Islet precursor cell (in vitro differentiated cells): ENCODE data around the gene FOXO1.

Source experiments
- DNase-seq: peaks from one replicate; pipeline ENCODE4 v3.0.0-alpha.2; 2018

FOXO1 gene

DNA sequence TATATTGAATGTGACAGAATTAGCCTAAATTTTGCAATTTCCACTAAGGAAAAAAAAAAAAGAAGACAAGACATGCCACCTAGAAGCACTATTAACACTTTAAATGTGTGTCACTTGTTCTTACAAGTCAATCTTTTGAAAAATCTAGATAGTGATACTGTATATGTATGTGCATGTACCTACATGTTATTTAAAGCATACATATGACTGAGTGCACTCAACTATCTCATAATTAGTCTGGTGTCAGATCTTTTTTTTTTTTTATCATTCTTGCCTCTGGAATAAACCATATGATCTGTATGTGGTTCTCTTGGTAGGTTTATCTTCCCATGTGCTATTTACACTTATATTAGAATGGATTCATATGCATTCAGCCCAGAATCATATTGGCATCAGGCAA, 62.3 kb downstream of the FOXO1 start:
- DNase-seq: no peak

DNA sequence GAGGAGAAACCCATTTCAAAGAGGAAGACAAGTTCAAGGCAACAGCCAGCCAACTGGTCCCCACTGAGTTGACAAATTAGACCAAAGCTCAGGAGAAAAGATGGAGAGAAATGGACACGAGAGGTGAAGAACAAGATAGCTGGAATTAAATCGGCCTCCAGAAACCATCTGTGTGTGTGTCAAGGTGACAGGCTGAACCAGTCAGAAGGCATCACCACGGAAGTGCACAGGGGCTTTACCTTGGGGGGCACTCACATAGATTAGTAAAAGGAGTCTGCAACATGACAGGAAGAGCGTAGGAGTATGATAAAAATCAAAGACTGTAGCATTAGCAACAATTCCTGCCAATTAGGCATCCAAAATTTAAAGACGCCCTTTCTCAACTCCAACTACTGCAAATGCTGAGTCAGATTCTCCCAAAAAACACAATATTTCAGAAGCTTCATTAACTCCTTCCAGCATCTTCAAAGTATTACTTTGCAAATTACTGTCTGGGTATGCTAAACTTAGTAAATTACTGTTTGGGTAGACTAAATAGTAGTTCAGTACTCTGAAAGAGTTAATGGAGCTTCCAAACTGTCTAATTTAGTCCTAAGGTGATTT, 66.2 kb downstream of the FOXO1 start:
- no peak for DNase-seq

DNA sequence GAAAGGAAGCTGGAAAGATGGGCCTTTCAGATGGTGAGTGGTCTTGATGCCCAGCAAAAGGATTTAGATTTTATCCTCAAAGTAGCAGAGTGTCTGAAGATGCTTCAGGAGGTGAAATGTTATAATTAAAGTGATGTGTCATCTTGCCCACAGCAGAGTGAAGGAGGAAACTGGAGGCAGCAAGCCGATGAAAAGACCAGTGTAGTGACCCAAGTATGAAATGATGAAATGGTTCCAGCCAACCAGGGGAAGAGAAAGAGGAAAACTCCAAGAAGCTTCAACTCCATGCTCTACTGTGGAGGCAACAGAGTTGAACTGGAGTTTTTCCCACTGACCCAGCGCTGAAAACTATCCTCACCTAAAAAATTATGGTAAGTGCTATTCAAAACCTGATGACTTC, 66.7 kb downstream of the FOXO1 start:
- no peak for DNase-seq

DNA sequence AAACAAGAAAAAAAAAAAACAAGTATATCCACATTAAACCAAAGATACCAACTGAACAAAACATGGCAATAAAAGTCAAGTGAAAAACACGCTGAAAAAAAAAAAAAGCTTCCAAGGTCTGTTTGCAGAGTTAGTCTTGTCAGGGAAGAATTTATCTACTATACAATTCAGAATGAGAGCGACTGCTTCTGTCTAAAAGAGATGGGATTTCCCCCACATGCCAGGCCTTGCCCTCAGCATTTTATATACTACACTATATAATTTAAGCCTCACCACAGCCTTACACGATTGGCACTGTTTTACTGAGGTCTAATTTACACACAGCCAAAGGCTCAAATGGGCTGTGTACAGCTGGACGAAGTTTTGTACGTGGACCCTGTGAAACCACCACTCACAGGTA, 67.3 kb downstream of the FOXO1 start:
- no peak for DNase-seq

DNA sequence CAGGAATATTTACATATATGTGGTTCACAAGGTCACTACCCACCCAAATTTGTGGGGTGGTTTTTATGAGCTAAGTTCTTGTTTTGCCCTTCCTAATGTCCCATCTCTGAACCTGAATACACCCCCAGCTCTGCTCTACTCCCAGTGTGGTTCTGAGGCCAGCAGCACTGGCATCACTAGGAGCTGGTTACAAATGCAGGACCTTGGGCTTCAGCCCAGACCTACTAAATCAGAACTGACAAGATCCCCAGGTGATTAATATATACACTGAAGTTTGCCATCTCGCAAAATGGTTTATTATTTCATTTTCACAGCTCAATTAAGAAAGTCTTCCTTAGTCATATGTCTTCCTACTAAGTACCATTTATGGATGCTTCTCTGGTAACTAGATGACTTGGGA, 67.9 kb downstream of the FOXO1 start:
- no peak for DNase-seq

DNA sequence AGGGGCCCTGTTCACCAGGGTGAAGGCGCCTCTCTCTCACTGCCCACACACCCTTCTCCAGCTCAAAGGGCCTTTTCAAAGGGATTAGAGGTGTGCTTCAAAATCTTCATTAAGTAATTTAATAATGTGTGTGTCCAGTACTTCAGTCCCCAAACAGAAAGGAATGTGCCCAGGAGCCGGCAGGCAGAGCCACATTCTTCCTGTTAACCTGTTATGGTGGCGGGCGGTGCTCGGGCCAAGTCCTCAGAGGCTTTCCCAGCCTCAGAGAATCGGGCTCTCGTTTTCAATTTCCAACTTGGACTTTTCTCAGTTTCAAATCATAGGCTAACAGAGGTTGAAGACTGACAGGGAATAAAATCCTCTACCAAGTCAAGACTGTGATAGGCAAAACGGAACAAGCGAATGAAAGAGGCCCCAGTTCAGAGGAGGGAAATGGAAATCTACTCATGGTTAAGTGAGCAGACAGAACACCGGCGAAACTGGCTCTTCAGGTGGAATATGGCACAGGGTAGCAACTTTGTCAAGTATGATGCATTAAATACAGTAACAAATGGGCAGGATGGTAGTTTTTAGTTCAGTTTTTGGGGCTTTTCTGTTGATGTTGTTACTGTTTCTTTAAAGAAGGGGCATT, 68.6 kb downstream of the FOXO1 start:
- no peak for DNase-seq

DNA sequence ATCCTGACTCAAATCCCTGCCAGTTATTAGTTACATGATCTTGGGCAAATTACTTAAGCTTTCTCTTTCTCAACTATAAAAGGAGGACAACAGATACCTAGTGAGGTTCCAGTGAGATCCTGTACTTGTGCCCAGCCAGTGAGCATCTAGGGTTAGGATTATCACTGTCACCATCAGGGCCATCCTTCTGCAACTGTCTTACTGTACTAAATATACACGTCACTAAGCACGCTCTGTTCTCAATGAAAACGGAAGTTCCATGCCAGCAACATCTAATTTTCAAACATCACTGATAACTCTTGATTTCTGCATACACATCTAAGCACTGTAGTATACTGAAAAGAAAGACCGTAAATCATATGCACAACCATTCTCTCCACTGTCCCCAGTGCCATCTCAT, 70.0 kb downstream of the FOXO1 start:
- no peak for DNase-seq

DNA sequence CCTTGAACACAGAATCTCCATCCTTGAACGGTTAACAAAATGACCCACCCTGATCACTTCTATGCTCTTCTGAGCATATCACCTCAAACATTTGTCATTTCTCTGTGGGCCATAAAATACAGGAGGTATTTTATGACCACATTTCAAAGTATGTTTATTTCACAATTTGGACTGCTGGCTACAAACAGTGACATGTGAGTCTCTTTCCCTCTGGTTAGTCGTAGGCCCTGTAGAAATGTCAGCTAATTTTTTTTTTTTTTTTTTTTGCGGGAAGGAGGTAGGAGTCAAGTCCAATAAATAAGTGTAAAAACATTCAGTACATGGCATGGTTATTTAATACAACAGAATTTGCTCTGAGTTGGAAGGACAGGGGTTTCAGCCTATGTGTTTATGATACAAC, 70.7 kb downstream of the FOXO1 start:
- DNase-seq: no peak

DNA sequence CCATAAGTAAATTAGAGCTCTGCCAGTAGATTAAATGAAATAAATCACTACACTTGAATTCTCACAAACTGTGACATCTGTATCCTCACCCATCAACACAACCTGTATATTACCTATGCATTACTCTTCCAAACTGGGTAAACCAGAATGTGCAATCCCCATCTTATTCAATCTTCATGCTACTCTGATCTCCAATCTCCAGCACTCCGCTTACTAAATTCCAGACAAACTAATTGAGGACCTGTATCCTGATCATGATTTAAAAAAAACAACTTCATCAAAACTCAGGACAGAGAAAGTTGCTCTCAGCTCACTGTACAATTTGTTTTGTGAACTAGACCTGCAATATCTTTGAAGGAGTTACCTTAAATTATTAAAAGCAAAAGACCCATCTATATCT, 74.4 kb downstream of the FOXO1 start:
- no peak for DNase-seq

DNA sequence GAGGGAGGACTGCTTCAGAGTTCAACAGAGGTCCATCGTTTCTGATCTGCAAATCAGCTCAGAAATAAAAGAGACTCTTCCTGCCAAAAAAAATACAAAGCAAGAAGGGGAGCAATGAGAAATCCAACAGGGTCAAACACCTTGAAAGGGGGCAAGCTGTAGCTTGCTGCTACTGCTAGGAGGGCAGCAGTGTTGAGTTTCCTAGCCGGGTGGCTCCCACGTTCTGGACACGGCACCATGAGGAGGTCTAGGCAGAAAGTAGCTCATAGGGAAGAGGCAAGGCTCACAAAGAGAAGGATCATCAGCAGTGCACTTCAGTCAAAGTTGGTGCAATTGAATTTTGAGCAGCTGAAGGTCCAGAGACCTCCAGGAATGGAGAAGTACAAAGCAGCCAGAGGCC, 75.3 kb downstream of the FOXO1 start:
- no peak for DNase-seq

DNA sequence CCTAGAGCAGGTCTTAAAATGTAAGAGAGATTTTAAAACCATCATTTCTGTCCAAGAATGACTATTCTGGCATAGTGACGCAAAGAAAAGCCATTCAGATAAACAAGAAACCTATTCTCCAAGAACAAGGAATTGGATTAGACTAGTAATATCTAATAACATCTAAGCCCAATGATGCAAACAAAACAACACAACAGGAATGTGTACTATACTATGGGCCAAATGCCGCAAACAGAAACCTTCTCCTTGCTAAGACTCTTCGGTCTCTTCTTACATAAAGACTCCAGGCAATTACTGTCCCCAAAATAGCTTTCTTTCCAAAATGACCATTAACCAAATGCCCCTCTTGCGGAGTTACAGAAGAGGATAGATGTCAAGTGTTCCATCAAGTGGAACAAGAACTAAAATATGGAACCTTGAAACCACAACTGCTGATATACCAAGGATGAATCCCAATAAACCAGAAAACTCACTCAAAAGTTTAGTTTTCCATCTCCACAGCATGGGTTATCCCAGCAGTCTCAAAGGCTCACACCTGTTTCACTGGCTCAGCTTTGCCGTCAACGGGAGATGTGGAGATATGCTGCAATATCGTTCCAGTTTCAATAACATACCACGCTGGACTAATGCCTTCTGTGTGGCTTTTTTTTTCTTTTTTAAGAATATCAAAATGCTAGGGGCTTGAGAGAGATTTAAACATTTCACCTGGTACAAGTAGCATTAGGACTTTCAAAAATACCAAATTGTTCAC, 76.2 kb downstream of the FOXO1 start:
- DNase-seq: no peak

DNA sequence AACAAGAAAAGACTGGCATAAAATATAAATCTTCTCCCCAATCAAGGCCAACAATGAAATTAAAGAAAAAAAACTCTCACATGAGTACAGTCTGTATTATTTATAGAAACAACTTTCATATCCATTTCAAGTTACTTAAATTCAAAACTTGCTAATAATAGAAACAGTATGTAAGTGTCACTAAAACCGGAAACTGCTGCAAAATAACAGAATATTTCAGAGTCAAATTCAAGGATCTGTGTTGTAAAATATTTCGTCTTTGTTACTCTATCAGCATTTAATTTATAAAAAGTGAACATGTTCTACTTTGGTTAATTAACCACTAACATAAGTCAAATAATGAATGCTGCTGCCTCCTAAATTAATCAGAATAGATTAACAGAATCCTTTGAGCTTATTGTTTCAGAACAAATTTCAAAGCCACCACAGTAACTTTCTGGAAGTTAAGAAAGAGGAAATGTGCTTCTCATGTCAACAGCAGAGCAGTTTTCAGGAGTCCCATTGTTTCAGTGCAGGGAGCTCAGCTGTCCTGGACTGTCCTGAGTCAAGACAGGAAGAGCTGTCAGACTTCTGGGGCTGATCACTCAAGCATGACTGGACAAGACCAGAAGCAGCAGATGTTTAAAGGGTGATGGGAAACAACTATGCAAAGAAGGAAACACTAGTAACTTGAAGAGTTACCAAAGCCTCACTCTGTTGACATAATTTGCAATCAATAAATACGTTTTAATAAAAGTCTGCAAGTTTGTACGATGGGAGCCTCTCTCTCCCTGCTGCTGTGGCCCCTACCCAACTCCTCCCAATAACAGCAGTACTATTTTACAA, 76.9 kb downstream of the FOXO1 start:
- DNase-seq: peak; percentile 91

DNA sequence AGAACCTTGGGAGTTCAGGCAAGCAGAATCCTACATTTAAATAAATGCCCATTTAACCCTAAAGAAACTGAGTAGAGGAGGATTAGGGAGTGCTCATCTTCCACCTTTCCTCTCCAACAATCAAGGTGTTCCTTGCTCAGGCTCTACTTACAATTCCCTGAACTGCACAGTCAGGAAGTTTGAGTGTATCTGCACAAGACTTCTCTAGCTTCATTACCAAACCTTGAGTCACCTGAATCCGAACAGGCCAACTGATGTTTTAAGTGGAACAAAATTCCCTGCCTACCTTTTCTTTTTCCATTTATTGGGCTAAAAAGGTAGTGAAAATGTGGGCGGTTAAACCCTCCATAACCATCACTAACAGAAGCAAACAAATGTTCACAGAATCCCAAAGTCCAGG, 78.3 kb downstream of the FOXO1 start:
- DNase-seq: no peak

DNA sequence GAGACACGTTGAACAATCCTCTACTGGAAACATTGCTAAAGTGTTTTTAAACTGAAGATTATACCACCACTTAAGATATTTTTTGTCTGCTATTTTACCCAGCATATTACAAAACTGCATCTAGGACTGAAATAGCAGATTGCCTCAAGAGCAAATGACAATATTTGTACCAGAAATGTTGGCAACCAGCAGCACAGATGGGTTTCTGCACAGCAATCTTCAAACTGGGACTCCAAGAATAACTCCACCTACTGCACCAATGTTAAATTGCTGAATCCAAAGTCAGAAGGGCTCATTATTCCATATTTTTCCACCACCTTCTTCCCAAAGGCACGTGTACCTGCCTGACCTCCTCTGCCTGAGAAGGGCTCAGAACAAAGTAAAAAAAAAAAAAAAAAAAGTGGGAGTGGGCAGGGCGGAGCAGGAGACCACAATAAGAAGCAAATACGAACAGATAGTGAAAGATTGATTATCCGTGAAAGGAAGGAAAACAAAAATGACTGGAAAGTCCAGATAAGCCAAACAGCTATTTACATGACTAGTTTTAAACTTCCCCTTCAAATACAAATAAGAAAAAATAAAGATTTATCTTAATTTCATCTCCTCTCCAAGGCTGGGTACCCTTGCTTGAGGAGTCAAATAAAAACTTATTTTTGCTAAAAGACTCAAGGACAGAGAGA, 79.4 kb downstream of the FOXO1 start:
- no peak for DNase-seq

DNA sequence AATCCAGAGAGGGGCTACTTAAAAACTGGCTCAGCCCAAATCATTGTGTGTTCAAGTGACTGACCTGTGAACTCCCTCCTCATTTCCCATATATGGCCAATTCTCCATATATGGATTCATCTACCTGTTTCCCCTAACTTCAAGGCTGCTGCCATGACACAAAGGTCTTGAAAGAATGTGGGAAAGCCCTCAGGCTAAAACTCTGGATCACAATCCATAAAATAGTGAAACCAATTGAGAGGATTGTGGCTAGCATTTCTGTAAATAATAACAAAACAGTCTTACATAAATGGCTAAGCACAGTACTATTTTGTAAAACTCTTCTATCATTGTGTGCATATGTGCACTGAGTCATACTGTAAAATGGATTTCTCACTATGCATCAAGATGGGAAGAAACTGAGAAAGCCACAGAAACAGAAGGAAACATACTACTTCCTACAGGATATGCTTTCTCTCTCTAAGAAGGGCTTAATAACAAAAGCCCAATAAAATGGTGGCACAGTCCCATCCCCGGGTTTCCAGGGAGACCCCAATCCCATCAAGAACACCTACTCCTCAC, 80.5 kb downstream of the FOXO1 start:
- no peak for DNase-seq

DNA sequence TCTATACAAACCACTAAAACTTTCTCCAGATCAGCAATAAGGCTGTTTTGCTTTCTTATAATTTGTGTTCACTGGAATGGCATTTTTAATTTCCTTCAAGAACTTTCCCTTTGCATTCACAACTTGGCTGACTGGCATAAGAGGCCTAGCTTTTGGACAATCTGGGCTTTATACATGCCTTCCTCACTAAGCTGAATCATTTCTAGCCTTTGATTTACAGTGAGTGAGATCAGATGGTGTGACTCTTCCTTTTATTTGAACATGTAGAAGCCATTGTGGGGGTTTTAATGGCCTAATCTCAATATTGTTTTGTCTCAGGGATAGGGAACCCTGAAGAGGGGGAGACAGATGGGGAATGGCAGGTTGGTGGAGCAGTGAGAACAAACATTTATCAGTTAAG, 82.7 kb downstream of the FOXO1 start:
- no peak for DNase-seq

DNA sequence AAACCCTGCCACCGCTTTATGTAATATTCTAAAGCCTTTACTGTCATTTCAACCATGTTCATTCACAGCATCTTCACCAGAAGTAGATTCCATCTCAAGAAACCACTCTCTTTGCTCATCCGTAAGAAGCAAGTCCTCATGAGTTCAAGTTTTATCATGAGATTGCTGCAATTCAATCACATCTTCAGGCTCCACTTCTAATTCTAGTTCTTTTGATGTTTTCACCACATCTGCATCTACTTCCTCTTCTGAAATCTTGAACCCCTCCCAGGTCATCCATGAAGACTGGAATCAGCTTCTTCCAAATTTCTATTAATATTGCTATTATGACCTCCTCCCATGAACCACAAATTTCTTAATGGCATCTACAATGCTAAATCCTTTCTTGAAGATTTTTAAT, 83.9 kb downstream of the FOXO1 start:
- DNase-seq: no peak

DNA sequence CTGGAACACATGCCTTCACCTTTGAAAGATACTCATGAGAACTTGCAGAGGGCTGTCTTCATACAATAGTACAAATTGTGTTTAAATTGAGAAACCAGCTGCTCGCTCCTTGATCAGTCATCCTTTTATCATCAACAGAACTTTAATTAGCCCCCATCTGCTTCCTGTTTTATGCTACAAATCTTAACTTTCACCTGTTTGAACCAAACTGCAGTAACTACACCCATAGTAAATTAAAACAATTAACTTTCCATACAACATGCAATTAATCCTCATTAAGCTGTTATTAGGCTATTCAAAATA, 85.2 kb downstream of the FOXO1 start:
- DNase-seq: no peak

DNA sequence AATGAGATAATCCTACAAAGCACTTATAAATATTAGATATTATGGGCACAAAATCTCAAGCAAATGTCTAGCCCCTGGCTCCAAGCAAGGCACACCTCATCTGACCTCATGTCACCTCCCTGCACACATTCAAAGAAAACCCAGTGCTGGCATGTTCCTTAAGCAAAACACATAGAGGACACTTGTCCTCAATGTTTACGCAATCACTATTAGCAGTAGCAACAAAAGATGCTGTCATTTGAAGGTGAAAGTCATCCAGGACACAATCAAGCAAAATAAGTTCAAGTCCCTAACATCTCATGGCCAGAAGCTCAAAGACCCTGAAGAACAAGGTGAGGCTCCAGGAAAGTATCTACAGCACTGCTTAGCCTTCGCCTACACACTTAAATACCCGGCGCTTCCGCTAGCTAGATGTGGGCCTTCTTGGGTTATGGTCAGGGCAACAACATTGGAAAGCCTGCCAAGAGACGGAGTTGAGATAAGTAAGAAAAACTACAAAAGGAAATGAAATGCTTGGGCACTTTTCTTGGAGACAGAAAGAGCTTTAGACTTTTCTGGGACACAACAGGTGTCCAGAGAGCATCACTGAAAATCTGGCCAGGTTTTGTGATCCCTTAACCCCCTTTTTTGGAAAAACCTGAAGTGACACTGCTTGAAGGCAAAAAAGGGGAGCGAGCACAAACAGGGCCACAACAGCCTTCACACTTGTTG, 85.7 kb downstream of the FOXO1 start:
- no peak for DNase-seq

DNA sequence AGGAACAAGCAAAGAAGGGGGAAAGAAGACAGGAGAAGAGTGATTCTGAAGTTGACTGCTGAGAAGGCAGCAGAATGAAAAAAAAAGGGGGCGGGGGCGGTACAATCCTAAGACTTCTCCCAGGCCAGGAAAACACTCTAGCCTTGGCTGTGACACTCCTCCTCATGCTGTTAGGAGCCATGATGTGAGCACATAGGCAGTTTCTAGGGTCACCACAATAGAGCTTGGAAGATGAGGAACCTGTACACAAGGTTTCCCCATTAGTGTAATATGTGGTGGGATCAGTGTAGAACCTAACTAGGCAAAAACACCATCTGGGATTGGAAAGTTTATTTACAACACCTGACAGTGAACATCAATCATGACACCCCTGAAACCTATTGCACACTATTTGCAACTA, 86.9 kb downstream of the FOXO1 start:
- no peak for DNase-seq

DNA sequence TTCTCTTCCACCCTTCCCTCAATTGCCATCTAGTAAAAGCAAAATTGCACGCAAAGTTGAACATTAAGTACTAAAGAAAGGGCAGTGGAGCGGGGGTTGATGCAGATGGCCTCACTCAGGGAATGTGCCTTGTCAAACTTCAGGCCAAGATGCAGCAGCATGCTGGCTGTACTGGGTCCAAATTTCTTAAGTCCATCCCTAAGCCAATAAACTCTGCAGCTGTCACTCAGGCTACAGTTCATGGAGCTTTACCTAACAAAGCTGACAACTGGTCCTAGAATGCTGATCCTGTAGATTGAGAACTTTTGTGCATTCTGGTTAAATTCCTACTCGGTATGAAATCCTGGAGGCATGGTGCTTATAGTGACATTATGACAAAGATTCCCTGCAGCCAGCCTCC, 88.4 kb downstream of the FOXO1 start:
- no peak for DNase-seq

DNA sequence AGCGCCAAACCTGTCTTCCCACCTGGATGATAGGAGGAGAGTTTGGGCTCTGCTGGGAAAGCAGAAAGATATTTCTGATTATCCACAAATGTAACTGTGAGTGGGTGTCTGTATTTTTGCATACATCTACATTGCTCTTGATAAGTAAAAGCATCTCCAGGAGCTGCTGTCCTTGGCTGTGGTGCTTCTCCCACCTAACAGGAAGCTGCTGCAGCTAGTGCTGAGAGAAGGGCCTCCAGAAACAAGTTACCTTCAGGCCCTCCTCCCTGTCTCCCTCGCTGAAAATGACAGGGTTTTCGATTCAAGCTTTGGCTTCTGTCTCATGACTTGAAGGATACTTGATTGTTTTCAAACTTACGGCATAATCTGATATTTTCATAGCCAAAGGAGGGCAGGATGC, 90.1 kb downstream of the FOXO1 start:
- no peak for DNase-seq
